Keratinocyte (primary cell): ENCODE results near the gene SLC2A9. TPM values are rescaled to one million over a fixed set of nuclear protein-coding genes. Genes with fewer than 3 reads are reported as not detected.

Experiments
- DNase-seq: peaks from one replicate; pipeline ENCODE4 v3.0.0-alpha.2; 2011; ENCODE audit warnings: low read depth, missing footprints, low spot score
- FAIRE-seq: peaks from 2 replicates; lab custom pipeline; 2011; peaks lifted over from hg19 to GRCh38; lab: Jason Lieb, UNC
- H2AFZ ChIP-seq: 2 replicates; pipeline ENCODE4 v1.6.0; 2012; ENCODE audit warnings: low read length, control low read depth, inconsistent platforms; ENCODE audit not compliant: control insufficient read depth
- H3K27ac ChIP-seq: 2 replicates; pipeline ENCODE4 v1.5.1; 2011; ENCODE audit warnings: low read length; ENCODE audit not compliant: control insufficient read depth, insufficient read depth
- H3K27me3 ChIP-seq: 3 replicates; pipeline ENCODE4 v1.6.0; 2011; ENCODE audit warnings: low read length; ENCODE audit not compliant: control insufficient read depth, insufficient read depth; ENCODE audit errors: extremely low read depth
- H3K36me3 ChIP-seq, 2 experiments: 2 replicates in 1 of 2; 3 replicates in 1 of 2; pipeline ENCODE4 v1.5.1; 2011; ENCODE audit warnings: low read length in 2 of 2, mild to moderate bottlenecking in 1 of 2; ENCODE audit not compliant: control insufficient read depth in 2 of 2, insufficient read depth in 2 of 2; ENCODE audit errors: extremely low read depth in 1 of 2
- H3K4me1 ChIP-seq: 3 replicates; pipeline ENCODE4 v1.5.1; 2011; ENCODE audit warnings: low read length; ENCODE audit not compliant: control insufficient read depth, insufficient read depth; ENCODE audit errors: extremely low read depth
- H3K4me2 ChIP-seq: 3 replicates; pipeline ENCODE4 v1.6.0; 2011; ENCODE audit warnings: low read depth, low read length; ENCODE audit not compliant: control insufficient read depth, insufficient read depth; ENCODE audit errors: extremely low read depth
- H3K4me3 ChIP-seq, 3 experiments: fragments of 200-600 bp in 1 of 3; sonication (generic) in 1 of 3; 2 replicates in 2 of 3; 3 replicates in 1 of 3; pipeline ENCODE4 v1.5.1; 2011 to 2016; ENCODE audit warnings: low read length in 3 of 3, mild to moderate bottlenecking in 3 of 3, control low read depth in 2 of 3, inconsistent platforms in 1 of 3, low read depth in 1 of 3, mixed read lengths in 1 of 3, mixed run types in 1 of 3, moderate library complexity in 1 of 3; ENCODE audit not compliant: control insufficient read depth in 2 of 3, insufficient read depth in 2 of 3; ENCODE audit errors: extremely low read depth in 1 of 3
- H3K79me2 ChIP-seq: 2 replicates; pipeline ENCODE4 v1.6.0; 2012; ENCODE audit warnings: low read length; ENCODE audit not compliant: control insufficient read depth, insufficient read depth
- H3K9ac ChIP-seq: 3 replicates; pipeline ENCODE4 v1.6.0; 2011; ENCODE audit warnings: low read length; ENCODE audit not compliant: control insufficient read depth, insufficient read depth; ENCODE audit errors: extremely low read depth
- H3K9me1 ChIP-seq: 3 replicates; pipeline ENCODE4 v1.6.0; 2011; ENCODE audit warnings: low read length; ENCODE audit not compliant: control insufficient read depth, insufficient read depth; ENCODE audit errors: extremely low read depth
- H3K9me3 ChIP-seq: 2 replicates; pipeline ENCODE4 v1.5.1; 2012; ENCODE audit warnings: low read depth, low read length; ENCODE audit not compliant: control insufficient read depth
- H4K20me1 ChIP-seq: 3 replicates; pipeline ENCODE4 v1.6.0; 2011; ENCODE audit warnings: low read length; ENCODE audit not compliant: control insufficient read depth, insufficient read depth; ENCODE audit errors: extremely low read depth
- CTCF ChIP-seq, 3 experiments: IDR thresholded peaks in 1 of 3; conservative IDR thresholded peaks in 1 of 3; optimal IDR thresholded peaks in 1 of 3; 2 replicates in 2 of 3; 3 replicates in 1 of 3; pipeline versions ENCODE3 to v1.5.1; 2011; ENCODE audit warnings: low read length in 3 of 3, mild to moderate bottlenecking in 3 of 3, moderate library complexity in 2 of 3, control low read depth in 1 of 3, inconsistent platforms in 1 of 3; ENCODE audit not compliant: insufficient read depth in 2 of 3; ENCODE audit errors: extremely low read depth in 1 of 3
- EZH2 ChIP-seq: IDR thresholded peaks from one replicate; pipeline ENCODE4 v1.6.1; 2012; ENCODE audit warnings: inconsistent platforms, mild to moderate bottlenecking, low read length, moderate library complexity
- dilution Hi-C: fragments of 300-500 bp; cut with MboI; formaldehyde crosslinking; loops from one replicate; pipeline ENCODE4 v1.7.0; 2020; ENCODE audit warnings: low sequenced_read_pairs; ENCODE audit not compliant: extremely low pct_ligation_motif_present
- polyA plus RNA-seq, 5 experiments: library from polyadenylated mRNA; depleted of rRNA in 3 of 5; stranded (reverse) in 3 of 5; stranded (forward) in 1 of 5; unstranded in 1 of 5; fragments of >200 nt; gene quantifications; 1 replicate in 1 of 5; 2 replicates in 3 of 5; 3 replicates in 1 of 5; pipeline versions ENCODE4 v1.2.1 to v1.2.3, GENCODE V29; 2011 to 2012; ENCODE audit warnings: missing spikeins in 2 of 5, low read depth in 1 of 5, low replicate concordance in 1 of 5

The SLC2A9 gene
- polyA plus RNA-seq, 1 donor (not counting 4 experiments of a cell fraction or from before 2014, with no cell fraction given): 37.3 TPM

GRCh38 chr4:9825049-9825448 is 196.2 kb downstream of the SLC2A9 start:
- no peaks in the 10 kb centered on the region for H4K20me1 ChIP-seq
- no peak overlapping the region for H3K4me2 ChIP-seq
- no peak overlapping the region for H3K27ac ChIP-seq
- no peak overlapping the region for H2AFZ ChIP-seq
- no peak for DNase-seq
- no peaks in the 10 kb centered on the region for H3K9me3 ChIP-seq
- H3K79me2 ChIP-seq: no peaks in the 10 kb centered on the region
- no peaks in the 10 kb centered on the region for H3K36me3 ChIP-seq
- dilution Hi-C loops: no loop called here
- H3K9ac ChIP-seq: no peak overlapping the region
- no peaks in the 10 kb centered on the region for H3K27me3 ChIP-seq
- no peaks in the 10 kb centered on the region for H3K9me1 ChIP-seq
- TF ChIP-seq EZH2: no peak
- no peak for TF ChIP-seq CTCF (optimal IDR thresholded peaks at IDR 0.05 in 1 of 3, IDR thresholded peaks at IDR 0.05 in 1 of 3, conservative IDR thresholded peaks at IDR 0.05 in 1 of 3; ENCODE audit: extremely low read depth in 1 of 3, insufficient read depth in 2 of 3, low read length in 3 of 3)
- H3K4me3 ChIP-seq: no peak overlapping the region
- no peaks in the 10 kb centered on the region for H3K4me1 ChIP-seq
- peak; percentile 20 for FAIRE-seq

- TF ChIP-seq EZH2 (no peak), CTCF (optimal IDR thresholded peaks at IDR 0.05 in 1 of 3, IDR thresholded peaks at IDR 0.05 in 1 of 3, conservative IDR thresholded peaks at IDR 0.05 in 1 of 3; ENCODE audit: extremely low read depth in 1 of 3, insufficient read depth in 2 of 3, low read length in 3 of 3) (no peak)
- no peak for FAIRE-seq
Measured at GRCh38 chr4:9820343-9820742, 201.0 kb downstream of the SLC2A9 start.

More at GRCh38 chr4:9820343-9820742, 201.0 kb downstream of the SLC2A9 start:
- Histone ChIP-seq H3K36me3 (no peaks in the 10 kb centered on the region), H3K79me2 (no peaks in the 10 kb centered on the region), H3K27ac (no peak overlapping the region), H2AFZ (no peak overlapping the region), H3K9me1 (no peaks in the 10 kb centered on the region), H3K9me3 (no peaks in the 10 kb centered on the region), H3K9ac (no peak overlapping the region), H3K4me3 (no peak overlapping the region), H3K27me3 (no peaks in the 10 kb centered on the region), H3K4me1 (no peaks in the 10 kb centered on the region), H3K4me2 (no peak overlapping the region), H4K20me1 (no peaks in the 10 kb centered on the region)
- dilution Hi-C loops: no loop called here
- DNase-seq: no peak
